Measurements from ENCODE around the gene DHRS3.

DNA sequence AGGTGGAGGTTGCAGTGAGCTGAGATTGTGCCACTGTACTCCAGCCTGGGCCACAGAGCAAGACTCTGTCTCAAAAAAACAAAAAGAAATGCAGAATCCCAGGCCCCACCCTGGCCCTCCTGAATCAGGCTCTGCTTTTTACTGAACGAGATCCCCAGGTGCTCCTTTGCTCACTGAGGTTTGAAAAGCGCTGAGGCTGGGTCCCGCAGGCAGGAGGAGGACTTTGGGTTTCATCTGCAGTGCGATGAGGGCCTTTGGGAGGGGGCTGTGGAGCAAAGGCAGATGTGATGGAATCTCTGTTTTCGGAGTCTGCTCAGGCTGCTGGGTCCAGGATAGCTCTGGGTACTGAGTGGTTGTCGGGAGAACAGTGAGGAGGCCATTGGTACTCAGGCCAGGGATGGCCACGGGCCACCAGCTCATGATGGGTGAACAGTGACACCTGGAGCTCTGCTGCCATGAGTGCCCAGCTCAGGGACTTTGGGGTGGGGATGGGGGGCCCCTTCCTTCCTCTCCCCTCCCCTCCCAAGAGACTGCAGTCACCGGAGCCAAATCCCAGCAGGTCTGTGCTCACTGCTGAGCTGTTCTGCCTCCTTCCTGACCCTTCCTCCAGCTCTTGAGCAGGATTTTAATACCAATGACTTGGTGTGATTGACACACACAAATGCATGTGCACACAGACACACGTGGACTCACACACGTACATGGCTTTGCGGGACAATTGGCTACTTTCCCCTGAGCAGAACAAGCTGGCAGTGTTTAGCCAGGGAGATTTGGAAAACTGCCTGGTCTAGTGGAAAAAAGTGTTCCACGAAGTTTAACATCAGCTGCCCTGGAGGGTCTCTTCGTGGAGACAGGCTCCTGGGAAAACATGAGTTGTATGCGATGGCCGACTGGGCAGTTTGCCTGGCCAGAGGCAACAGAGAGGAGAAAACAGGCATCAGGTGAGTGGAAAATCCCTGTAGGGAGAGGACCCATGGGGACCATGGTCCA lies 3.6 kb upstream of the DHRS3 start:
- no peak for TF ChIP-seq POLR2AphosphoS5 (IDR thresholded peaks at IDR 0.05; ENCODE audit: borderline replicate concordance, low read depth, low read length)
- no peak for TF ChIP-seq EZH2 (IDR thresholded peaks at IDR 0.05)

Measured in SK-N-MC (cell line).